ENCODE measurements around the gene SPDYE17. TPM values are rescaled to one million over a fixed set of nuclear protein-coding genes. Genes with fewer than 3 reads are reported as not detected.
"Not testable (repeated sequence)": the region's sequence is repeated elsewhere in the genome, so short reads cannot be mapped to it uniquely, and the experiment has no call there.

Gene SPDYE17
- total RNA-seq, 1 donor from 2014 or later, result not detected

- intact Hi-C loops (cut with micrococcal nuclease), result not testable (repeated sequence)
These were observed 33.3 kb downstream of the SPDYE17 start for GRCh38 chr7:76998764-76999450.

DNA sequence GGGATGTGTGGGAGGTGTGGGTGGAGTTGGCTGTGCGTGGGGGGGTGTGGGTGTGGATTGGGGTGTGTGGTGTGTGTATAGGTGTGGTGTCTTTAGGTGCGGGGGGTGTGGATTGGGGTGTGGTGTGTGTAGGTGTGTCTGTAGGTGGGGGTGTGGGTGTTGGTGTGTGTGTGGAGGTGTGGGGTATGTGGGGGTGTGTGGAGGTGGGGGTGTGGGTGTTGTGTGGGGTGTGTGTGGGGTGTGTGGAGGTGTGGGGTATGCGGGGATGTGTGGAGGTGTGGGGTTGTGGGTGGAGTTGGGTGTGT lies 33.9 kb downstream of the SPDYE17 start:
- intact Hi-C loops (cut with micrococcal nuclease), result no loop called here

DNA sequence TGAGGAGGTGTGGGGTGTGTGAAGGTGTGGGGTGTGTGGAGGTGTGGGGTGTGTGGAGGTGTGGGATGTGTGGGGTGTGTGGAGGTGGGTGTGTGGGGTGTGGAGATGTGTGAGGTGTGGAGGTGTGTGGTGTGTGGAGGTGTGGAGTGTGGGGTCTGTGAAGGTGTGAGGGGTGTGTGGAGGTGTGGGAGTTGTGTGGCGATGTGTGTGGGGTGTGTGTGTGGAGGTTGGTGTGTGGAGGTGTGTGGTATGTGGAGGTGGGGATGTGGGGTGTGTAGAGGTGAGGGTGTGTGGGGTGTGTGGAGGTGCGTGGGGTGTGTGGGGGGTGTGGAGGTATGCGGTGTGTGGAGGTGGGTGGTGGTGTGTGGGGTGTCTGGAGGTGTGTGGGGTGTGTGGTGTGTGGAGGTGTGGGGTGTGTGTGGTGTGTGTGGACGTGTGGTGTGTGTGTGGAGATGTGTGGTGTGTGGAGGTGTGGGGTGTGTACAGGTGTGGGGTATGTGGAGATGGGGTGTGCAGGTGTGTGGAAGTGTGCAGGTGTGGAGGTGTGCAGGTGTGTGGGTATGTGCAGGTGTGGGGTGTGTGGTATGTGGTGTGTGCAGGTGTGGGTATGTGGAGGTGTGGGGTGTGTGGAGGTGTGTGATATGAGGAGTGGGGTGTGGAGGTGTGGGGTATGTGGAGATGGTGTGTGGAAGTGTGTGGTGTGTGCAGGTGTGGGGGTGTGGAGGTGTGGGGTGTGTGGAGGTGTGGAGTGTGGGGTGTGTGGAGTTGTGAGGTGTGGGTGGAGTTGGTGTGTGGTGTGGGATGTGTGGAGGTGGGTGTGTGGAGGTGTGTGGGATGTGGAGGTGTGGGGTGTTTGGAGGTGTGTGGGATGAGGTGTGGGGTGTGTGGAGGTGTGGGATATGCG lies 34.5 kb downstream of the SPDYE17 start:
- intact Hi-C loops (cut with micrococcal nuclease), result no loop called here

DNA sequence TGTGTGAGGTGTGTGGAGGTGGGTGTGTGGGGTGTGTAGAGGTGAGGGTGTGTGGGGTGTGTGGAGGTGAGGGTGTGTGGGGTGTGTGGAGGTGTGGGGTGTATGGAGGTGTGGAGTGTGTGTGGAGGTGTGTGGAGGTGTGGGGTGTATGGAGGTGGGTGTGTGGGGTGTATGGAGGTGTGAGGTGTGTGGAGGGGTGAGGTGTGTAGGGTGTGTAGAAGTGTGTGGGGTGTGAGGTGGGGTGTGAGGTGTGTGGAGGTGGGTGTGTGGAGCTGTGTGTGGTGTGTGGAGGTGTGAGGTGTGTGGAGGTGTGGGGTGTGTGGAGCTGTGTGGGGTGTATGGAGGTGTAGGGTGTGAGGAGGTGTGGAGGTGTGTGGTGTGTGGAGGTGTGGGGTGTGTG lies 35.2 kb downstream of the SPDYE17 start:
- intact Hi-C loops (cut with micrococcal nuclease), result not testable (repeated sequence)

GRCh38 chr7:76994286-76994685 lies 37.9 kb downstream of the SPDYE17 start:
- intact Hi-C loops (cut with micrococcal nuclease), result not testable (repeated sequence)

GRCh38 chr7:76993831-76994230 lies 38.3 kb downstream of the SPDYE17 start:
- intact Hi-C loops (cut with micrococcal nuclease), result not testable (repeated sequence)

DNA sequence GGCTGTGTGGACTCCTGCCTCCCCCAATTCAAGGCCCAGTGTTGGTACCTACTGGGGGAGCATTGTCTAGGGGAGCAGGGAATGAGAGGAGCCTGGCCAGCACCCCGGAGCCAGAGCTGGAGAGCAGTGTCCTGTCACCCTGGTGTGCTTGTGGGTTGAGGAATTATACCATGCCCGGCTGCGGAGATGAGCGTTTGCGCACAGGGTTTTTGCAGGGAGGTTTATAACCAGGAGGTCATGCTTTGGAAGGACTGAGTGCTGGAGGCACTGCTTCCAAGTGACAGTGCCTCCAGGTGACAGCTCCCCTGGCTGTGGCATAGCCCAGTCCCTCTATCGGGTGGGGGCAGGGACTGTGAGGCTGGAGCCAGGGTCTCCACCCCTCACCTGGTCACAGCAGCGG lies 39.3 kb downstream of the SPDYE17 start:
- intact Hi-C loops (cut with micrococcal nuclease), result not testable (repeated sequence)

DNA sequence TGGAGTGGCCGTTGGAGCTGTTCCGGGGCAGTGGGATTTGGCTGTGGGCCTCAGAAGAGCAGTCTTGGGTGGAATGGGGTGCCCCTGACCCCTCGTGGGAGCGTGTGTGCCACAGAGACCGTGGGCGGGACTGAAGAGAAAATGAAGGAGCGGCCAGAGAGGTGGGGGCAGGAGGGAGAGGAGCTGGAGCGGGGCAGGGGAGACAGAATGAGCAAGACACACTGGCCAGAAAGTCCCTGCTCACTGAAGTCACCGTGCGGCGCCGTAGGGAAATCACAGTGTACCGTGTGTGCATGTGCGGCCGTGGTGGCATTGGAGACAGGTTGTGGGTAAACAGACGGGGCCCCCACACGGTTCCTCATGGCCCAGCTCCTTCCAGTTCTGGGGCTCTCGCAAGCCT lies 40.0 kb downstream of the SPDYE17 start:
- intact Hi-C loops (cut with micrococcal nuclease), result not testable (repeated sequence)

DNA sequence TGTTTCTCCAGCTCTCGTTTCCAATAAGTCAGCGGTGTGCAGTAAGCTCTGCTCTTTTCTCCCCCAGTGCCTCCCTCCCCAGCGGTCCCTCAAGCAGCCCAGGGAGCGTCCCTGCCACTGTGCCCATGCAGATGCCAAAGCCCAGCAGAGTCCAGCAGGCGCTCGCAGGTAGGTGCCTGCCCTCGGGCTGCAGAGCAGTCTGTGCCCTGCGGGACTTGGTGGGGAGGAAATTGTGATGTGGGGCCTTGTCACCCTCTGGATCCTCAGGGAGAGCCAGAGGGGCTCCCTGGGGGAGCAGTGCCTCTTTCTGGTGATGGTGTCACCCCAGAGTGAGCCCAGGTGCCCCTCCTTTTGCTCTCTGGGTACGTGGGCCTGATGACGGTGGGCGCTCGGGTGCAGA lies 42.0 kb downstream of the SPDYE17 start:
- intact Hi-C loops (cut with micrococcal nuclease), result not testable (repeated sequence)

DNA sequence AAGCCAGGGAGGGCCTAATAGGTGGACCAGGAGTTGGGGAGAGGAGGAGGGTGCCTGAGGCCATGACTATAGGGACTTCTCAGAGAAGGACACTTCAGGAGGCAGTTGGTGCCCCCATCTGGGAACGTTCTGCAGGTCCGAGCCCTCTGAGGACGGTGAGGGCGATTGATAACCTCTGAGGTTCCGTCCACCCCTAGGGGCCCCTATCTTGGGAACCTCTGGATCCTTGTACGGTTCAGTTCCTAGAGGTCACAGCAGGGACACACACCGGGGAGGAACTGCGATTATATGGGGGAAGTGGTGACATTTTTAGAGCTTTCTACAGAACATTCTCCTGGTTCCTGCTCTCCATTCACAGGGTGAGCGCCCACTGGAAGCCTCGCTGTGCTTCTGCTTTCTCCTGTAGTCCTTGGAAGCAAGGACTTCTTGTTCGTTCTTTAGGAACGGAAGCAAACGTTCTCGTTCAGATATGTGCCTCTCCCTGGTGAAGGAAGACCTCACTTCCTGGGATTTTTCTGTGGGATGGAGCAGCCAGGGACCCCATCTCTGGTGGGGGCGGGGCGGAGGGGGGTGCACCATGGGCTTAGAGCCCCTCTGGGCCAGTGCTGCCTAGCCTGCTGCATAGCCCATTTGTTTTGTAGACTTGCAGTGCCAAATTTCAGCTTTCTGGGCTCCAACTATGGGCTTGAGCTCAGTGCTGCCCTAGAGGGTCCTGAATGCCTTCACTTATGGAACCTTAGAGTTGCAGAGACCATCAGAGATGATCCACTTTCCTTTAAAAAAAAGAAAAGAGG lies 46.0 kb downstream of the SPDYE17 start:
- intact Hi-C loops (cut with micrococcal nuclease), result not testable (repeated sequence)

- intact Hi-C loops (cut with micrococcal nuclease), result not testable (repeated sequence)
These were observed 47.4 kb downstream of the SPDYE17 start for GRCh38 chr7:76984784-76985136.

DNA sequence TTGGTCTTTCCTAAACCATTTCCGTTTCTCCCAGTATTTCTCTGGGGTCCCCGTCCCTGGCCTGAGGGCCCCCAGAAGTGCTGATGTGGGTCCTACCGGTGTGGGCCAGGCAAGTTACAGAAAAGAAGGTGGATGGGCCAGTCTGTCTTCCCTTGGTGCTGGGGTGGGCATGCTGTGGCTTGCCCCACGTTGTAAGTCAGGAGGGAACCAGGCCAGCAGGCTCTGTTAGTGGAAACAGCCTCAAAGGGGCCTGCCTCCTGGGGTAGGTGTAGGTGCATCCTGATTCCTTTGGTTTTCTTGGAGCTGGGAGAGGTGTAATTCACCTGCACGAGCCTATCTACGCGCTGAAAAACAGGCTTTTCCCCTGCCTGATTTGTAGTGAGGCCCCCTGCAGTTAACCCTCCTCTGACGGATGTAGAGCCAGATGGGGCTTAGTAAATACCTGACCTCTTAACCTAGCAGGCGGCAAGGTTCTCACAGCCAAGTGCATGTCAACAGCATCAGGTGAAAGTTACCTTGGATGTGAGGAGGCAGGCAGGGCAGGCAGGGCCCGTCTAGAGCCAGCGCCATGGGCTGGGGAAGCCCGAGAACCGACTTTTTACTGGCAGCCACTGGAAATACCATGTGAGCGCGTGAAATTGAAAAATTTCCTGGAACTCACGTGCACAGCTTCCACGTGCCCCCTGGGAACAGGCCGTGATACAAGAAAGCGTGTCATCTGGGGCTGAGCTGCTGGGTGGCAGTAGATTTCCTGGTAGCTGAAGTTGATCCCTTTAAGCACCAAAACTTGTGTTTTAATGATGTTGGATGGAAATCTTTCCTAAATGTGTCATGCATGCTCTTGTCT lies 48.0 kb downstream of the SPDYE17 start:
- intact Hi-C loops (cut with micrococcal nuclease), result not testable (repeated sequence)

GRCh38 chr7:76983333-76983732 lies 48.8 kb downstream of the SPDYE17 start:
- intact Hi-C loops (cut with micrococcal nuclease), result not testable (repeated sequence)

GRCh38 chr7:76982501-76982900 lies 49.7 kb downstream of the SPDYE17 start:
- intact Hi-C loops (cut with micrococcal nuclease), result not testable (repeated sequence)

DNA sequence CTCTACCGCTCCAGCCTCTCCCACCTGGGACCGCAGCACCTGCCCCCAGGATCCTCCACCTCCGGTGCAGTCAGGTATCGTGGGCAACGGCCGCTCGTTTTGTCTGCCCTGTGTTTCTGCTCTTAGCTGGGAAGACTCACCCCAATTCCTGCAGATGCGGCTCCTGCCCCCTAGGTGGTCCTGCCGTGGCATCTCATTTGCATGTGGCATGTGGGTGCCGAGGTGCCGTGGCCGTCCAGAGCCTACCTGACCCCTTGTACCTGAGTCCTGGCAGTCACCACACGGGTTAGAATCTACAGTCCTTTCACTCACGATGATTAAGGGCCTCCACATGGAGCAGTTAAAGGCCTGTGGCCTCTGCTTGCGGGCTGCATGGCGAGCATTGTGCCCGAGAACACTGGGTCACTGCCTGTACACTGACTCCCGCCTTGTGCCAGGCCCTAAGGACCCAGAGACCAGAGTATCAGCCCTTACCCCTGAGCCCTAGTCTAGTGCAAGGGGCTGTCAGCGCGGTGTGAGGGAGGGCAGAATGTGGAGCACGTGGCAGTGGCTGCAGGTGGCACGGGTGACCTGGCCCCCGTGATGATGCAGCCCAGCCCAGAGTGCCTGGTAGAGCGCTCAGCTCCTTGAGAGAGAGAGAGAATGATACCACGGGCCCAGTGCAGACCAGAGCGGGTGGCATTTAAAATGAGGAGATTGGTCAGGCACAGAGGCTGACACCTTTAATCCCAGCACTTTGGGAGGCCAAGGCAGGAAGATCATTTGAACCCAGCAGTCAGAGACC lies 50.8 kb downstream of the SPDYE17 start:
- intact Hi-C loops (cut with micrococcal nuclease), result not testable (repeated sequence)

- intact Hi-C loops (cut with micrococcal nuclease), result not testable (repeated sequence)
These were observed 51.6 kb downstream of the SPDYE17 start for GRCh38 chr7:76980576-76980975.

DNA sequence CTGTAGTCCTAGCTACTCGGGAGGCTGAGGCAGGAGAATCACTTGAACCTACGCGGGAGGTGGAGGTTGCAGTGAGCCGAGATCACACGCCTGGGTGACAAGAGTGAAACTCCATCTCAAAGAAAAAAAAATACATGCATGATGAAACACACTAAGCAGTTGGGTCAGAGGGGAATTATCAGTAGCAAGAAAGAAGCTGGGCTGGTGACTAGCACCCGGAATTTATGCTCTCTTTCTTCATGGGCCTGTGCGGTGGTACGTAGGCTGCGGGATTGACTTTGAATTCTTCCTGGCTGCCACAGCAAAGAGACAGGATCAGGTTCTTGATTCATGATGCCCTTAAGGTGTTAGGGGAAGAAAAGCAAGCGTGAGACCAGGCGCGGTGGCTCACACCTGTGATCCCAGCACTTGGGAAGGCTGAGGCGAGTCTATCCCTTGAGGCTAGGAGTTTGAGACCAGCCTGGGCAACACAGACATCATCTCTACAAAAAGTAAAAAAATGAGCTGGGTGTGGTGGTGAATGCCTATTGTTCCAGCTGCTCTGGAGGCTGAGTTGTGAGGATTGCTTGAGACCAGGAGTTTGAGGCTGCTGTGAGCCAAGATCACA lies 54.3 kb downstream of the SPDYE17 start:
- intact Hi-C loops (cut with micrococcal nuclease), result not testable (repeated sequence)

- intact Hi-C loops (cut with micrococcal nuclease), result not testable (repeated sequence)
These were observed 57.2 kb downstream of the SPDYE17 start for GRCh38 chr7:76974793-76975579.

- intact Hi-C loops (cut with micrococcal nuclease), result not testable (repeated sequence)
These were observed 57.8 kb downstream of the SPDYE17 start for GRCh38 chr7:76974336-76974735.

All from T-helper 1 cell treated with Interleukin-12 subunit alpha and Interleukin-12 subunit beta and Interleukin-4 antibody, amounts not matched to agents 30 ng/mL and 1 ng/mL, for 36 hours (primary cell).